Globus pallidus (tissue), 1 donor: ENCODE results near the gene NT5DC3.

Source experiments
- DNase-seq: peaks from one replicate; pipeline ENCODE4 v3.0.0-alpha.2; 2015; ENCODE audit warnings: low spot score

NT5DC3 gene

DNA sequence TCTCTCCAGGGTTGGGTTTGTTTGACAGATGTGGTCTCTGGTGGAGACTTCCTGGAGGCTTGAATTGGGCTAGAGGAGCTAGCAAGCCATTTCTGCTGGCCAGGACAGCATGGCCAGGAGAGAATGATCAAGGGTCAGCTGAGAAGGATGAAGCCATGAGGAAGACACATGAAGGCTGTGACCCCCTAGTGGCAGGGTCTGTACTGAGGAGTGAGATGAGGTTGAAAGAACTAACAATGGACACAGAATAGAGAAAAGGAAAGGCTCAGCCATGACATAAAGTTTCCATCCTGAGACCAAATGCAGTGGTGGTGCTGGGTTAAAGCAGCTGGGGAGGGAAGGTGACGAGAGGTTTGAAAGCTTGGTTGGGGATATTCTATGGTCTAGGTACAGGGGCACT is 89.9 kb downstream of the NT5DC3 start:
- DNase-seq, result no peak

- no peak for DNase-seq
These were observed 92.2 kb downstream of the NT5DC3 start for GRCh38 chr12:103748875-103749274.

DNA sequence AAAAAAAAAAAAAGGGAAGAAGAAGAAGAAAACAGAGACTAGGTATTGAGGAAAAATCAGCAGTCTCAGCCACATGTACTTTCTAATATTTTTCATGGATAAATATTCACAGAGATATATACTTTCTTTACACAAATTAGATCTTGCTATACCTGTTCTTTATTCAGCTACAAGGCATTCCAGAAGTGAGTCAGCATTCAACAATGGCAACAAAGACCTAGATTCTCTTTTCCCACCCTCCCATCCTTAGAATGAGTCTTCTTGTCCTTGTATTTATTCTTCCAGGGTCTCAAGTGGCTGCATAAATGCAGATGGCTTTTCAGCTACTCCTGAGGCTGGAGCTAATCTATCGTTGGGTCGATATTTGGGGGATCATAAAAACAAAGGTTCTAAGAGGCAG is 93.0 kb downstream of the NT5DC3 start:
- no peak for DNase-seq

DNA sequence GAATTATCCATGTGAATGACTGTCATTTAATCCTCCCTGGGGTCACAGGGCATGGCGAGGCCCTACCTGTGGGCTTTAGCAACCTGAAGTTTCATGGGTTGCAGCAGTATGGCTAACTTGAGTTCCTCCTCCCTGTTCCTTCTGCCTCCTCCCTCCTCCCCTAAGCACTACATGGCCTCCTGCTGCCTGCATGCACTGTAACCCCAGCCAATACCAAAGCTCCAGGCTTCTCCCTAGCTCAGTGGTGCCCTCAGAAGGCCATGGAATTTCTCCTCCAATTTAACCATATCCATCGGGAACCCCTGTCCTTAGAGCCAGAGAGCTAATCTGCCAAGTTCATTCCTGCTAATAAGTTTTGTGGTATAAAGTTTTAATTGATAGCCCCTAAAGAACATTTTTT is 95.1 kb downstream of the NT5DC3 start:
- DNase-seq, result no peak

DNA sequence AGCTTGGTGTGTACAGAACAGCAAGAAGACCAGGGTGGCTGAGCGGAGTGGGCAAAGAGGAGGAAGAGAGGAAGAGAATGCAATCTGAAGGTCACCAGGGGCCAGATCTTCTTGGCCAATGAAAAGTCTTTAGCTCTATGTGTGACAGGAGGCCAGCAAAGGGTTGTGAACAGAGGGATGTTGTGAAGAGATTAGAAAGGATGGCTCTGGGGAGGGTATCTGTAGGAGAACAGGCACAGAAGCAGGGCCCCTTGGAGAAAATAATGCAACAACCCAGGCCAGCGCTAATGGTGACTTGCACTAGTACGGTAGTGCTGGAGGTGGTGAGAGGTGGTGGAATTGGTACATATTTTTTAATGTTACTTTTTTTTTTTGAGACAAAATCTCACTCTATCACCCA is 97.2 kb downstream of the NT5DC3 start:
- no peak for DNase-seq

DNA sequence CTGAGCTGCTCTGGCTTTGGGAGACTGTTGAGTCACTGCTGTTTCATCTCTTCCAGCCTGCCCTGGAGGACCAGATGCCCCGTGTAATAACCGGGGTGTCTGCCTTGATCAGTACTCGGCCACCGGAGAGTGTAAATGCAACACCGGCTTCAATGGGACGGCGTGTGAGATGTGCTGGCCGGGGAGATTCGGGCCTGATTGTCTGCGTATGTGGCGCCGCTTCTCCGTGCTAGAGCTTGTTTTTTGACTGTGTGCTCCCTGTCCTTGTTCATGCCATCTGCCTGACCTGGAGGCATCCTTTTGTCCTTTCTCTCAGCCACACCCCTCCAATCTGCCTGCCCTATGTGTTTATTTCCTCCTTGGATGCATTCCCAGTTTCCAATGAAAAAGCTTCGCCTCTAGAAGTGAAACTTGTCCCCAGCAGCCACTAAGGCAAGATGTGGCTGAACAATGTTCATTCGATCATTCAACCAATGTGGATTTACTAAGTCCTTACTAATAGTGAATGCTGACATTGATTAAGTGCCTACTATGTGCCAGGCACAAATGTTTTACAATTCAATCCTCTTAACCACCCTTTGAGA is 98.6 kb downstream of the NT5DC3 start:
- DNase-seq, result no peak

- DNase-seq, result no peak
These were observed 103.2 kb downstream of the NT5DC3 start for GRCh38 chr12:103737881-103738280.

DNA sequence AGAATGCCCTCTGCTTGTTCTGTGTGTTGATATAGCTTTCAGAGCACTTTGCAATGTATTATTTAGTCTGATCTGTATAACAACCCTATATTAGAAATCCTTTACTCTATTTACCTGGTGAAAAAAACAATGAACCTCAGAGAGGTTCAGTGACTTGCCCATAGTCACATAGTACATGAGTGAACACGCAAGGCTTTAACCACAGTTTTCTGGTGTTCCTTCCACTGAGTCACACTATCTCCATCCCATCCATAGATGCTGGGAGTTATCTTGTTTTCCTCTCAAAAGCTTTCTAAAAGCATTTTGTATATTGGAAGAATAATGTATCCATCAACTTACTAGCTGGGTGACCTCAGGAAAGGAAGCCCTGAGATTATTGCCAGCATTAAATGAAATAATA is 104.5 kb downstream of the NT5DC3 start:
- no peak for DNase-seq

- DNase-seq, result no peak
These were observed 105.7 kb downstream of the NT5DC3 start for GRCh38 chr12:103735291-103735690.

- DNase-seq, result no peak
These were observed 106.2 kb downstream of the NT5DC3 start for GRCh38 chr12:103734863-103735262.

- no peak for DNase-seq
These were observed 109.5 kb downstream of the NT5DC3 start for GRCh38 chr12:103731539-103731938.

GRCh38 chr12:103729499-103729898 is 111.5 kb downstream of the NT5DC3 start:
- DNase-seq, result no peak

DNA sequence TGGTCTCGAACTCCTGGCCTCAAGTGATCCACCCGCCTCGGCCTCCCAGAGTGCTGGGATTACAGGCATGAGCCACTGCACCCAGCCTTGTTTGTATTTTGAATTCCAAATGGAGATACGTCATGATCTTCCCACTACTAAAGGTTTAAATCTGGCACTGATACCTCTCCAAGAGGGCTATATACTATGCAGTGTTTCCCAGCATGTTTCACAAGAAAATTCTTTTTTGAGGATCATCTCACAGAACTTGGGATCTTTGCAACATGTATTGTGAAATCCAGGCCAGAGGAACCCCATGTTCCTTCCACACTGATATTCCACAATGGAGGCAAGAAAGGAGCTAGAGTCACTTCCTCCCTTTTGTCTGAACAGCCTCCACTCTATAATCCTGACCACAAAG is 112.7 kb downstream of the NT5DC3 start:
- DNase-seq, result no peak

DNA sequence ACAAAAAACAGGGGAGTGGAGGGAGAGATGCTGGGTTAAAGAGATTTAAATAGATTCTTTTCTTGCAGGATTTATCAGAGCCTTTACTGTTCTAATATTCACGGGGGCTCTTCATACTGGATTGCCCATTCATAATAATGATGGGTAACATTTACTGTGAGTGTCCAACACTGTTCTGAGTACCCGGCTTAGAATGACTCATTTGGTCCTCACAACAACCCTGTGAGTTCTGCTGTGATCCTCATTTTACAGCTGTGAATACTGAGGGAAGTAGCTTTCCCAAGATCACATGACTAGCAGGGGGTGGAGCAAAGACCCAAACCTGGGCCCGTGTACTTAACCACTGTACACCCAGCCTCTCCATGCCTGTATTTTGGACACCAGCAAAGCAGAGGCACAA is 113.4 kb downstream of the NT5DC3 start:
- no peak for DNase-seq

- DNase-seq, result no peak
These were observed 115.6 kb downstream of the NT5DC3 start for GRCh38 chr12:103725398-103725797.
